SU-DHL-6 (cell line): ENCODE results near the gene GTPBP4.

ENCODE experiments used
- EZH2phosphoT487 ChIP-seq: fragments of 200-600 bp; sonication (generic), shearing (Covaris generic); conservative IDR thresholded peaks from 2 replicates; pipeline ENCODE4 v1.6.1; 2018; ENCODE audit warnings: mild to moderate bottlenecking, antibody characterized with exemption, low read length, moderate library complexity, mixed read lengths
- TF ChIP-seq, protein P1 (sequence below): fragments of 200-600 bp; sonication (generic); IDR thresholded peaks from one replicate; pipeline ENCODE4 v1.5.1; 2017; ENCODE audit warnings: antibody characterized with exemption, mild to moderate bottlenecking, low read length, moderate library complexity; ENCODE audit not compliant: insufficient read depth, poor library complexity, severe bottlenecking

DNA sequence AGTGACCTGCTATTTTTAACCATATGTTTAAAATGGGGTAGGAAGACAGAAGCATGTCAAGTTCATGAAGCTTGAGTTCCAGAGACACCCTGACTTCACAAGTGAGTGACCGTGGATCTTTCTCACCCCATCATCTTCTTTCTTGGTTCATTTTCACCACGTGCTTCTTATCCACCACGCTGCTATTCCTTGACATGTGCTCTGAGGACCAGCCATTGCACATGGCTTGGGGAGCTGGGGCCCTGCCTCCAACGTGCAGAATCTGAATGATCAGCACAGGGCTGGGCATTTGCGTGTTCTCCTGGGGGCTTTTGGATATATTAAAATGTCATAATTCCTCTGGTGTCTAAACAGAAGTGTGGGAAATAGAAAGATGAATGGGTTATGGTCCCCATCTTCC lies 25.0 kb upstream of the GTPBP4 start:
- TF ChIP-seq, protein P1, sequence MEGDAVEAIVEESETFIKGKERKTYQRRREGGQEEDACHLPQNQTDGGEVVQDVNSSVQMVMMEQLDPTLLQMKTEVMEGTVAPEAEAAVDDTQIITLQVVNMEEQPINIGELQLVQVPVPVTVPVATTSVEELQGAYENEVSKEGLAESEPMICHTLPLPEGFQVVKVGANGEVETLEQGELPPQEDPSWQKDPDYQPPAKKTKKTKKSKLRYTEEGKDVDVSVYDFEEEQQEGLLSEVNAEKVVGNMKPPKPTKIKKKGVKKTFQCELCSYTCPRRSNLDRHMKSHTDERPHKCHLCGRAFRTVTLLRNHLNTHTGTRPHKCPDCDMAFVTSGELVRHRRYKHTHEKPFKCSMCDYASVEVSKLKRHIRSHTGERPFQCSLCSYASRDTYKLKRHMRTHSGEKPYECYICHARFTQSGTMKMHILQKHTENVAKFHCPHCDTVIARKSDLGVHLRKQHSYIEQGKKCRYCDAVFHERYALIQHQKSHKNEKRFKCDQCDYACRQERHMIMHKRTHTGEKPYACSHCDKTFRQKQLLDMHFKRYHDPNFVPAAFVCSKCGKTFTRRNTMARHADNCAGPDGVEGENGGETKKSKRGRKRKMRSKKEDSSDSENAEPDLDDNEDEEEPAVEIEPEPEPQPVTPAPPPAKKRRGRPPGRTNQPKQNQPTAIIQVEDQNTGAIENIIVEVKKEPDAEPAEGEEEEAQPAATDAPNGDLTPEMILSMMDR = no peak
- no peak for TF ChIP-seq EZH2phosphoT487
